HG03442 (cell line): ENCODE measurements around the gene GABBR2.

Experiments
- ATAC-seq: cut with Tn5 transposase; IDR thresholded peaks from one replicate; pipeline ENCODE4 v1.9.1; 2021; ENCODE audit warnings: mild to moderate bottlenecking, moderate library complexity; ENCODE audit not compliant: unreplicated experiment

The GABBR2 gene

GRCh38 chr9:98247831-98248657 is 460.7 kb downstream of the GABBR2 start:
- no peak for ATAC-seq

GRCh38 chr9:98242426-98242825 is 466.3 kb downstream of the GABBR2 start:
- ATAC-seq, result no peak

GRCh38 chr9:98241357-98242300 is 467.1 kb downstream of the GABBR2 start:
- no peak for ATAC-seq

- no peak for ATAC-seq
These were observed 468.3 kb downstream of the GABBR2 start for GRCh38 chr9:98240475-98240874.
